HCT116 (cell line): Measurements from ENCODE around the gene CHST4. TPM values are rescaled to one million over a fixed set of nuclear protein-coding genes. Genes with fewer than 3 reads are reported as not detected.

Experiments used
- ATAC-seq: fragments of 200-7000 bp; cut with Tn5 transposase; 2 replicates; pipeline ENCODE4 v1.9.1; 2020; ENCODE audit warnings: mild to moderate bottlenecking, moderate library complexity
- BruUV-seq: library from RNA; stranded (reverse); fragments of 400-500 nt; replicated peaks from 2 replicates; lab custom pipeline; 2021; lab: Mats Ljungman, UMichigan
- CTCF ChIA-PET: fragments of 300-600 bp; sonication (Branson Sonifier 250); formaldehyde crosslinking; loops from one replicate; lab custom pipeline; 2021; ENCODE audit warnings: antibody characterized with exemption; lab: Charles Lee
- POLR2A ChIA-PET: fragments of 300-600, 350-600 bp; sonication (Branson Sonifier 250); formaldehyde crosslinking; loops from one replicate; lab custom pipeline; 2021; ENCODE audit warnings: antibody characterized with exemption; lab: Charles Lee
- RAD21 ChIA-PET, 2 experiments: fragments of 300-600 bp; sonication (Branson Sonifier 250); formaldehyde crosslinking; loops; one replicate each; lab custom pipeline; 2023; ENCODE audit warnings: low total read pairs in 2 of 2; ENCODE audit not compliant: uncharacterized antibody in 2 of 2, unreplicated experiment in 2 of 2, low non-redundant PET in 1 of 2; lab: Charles Lee
- DNase-seq: peaks from one replicate; pipeline ENCODE4 v3.0.0-alpha.2; 2010; ENCODE audit warnings: low read depth, low spot score
- H2AFZ ChIP-seq: fragments of 200-600 bp; shearing (Covaris generic), sonication (generic); 2 replicates; pipeline ENCODE4 v1.6.1; 2017; ENCODE audit warnings: low read depth, mixed run types, mixed read lengths, antibody characterized with exemption, low read length; ENCODE audit not compliant: poor library complexity, severe bottlenecking
- H3K27ac ChIP-seq: 2 replicates; pipeline ENCODE4 v1.5.1; 2012; ENCODE audit warnings: low read depth, low read length
- H3K27me3 ChIP-seq: fragments of 200-600 bp; sonication (generic); 2 replicates; pipeline ENCODE4 v1.6.1; 2016; ENCODE audit warnings: mixed run types, low read length, mixed read lengths; ENCODE audit not compliant: insufficient read depth
- H3K36me3 ChIP-seq, 2 experiments: fragments of 200-500 bp in 1 of 2; fragments of 200-600 bp in 1 of 2; sonication (Bioruptor generic) in 1 of 2; sonication (generic) in 1 of 2; 2 replicates each; pipeline versions ENCODE4 v1.5.1 to v1.6.1; 2014 to 2016; ENCODE audit warnings: low read length in 2 of 2, inconsistent platforms in 1 of 2, mixed read lengths in 1 of 2, mixed run types in 1 of 2; ENCODE audit not compliant: insufficient read depth in 2 of 2, control insufficient read depth in 1 of 2
- H3K4me1 ChIP-seq, 2 experiments: fragments of 200-600 bp in 1 of 2; sonication (generic) in 1 of 2; 2 replicates each; pipeline versions ENCODE4 v1.5.1 to v1.6.1; 2012 to 2017; ENCODE audit warnings: low read length in 2 of 2, inconsistent platforms in 1 of 2, mild to moderate bottlenecking in 1 of 2, mixed read lengths in 1 of 2, mixed run types in 1 of 2, moderate library complexity in 1 of 2; ENCODE audit not compliant: insufficient read depth in 2 of 2, control insufficient read depth in 1 of 2
- H3K4me2 ChIP-seq: fragments of 200-600 bp; sonication (generic); 2 replicates; pipeline ENCODE4 v1.6.1; 2017; ENCODE audit warnings: mixed run types, low read length, mixed read lengths
- H3K4me3 ChIP-seq, 2 experiments: fragments of 200-600 bp in 1 of 2; sonication (generic) in 1 of 2; replicated peaks in 1 of 2; 2 replicates each; pipeline ENCODE4 v1.5.1; 2011 to 2016; ENCODE audit warnings: low read length in 2 of 2, control low read depth in 1 of 2, low read depth in 1 of 2, mild to moderate bottlenecking in 1 of 2, mixed read lengths in 1 of 2, mixed run types in 1 of 2
- H3K79me2 ChIP-seq: fragments of 200-600 bp; sonication (generic); 2 replicates; pipeline ENCODE4 v1.6.1; 2017; ENCODE audit warnings: mild to moderate bottlenecking, mixed run types, low read length, moderate library complexity, mixed read lengths; ENCODE audit not compliant: insufficient read depth
- H3K9ac ChIP-seq: fragments of 200-600 bp; sonication (generic); 2 replicates; pipeline ENCODE4 v1.6.1; 2016; ENCODE audit warnings: low read length, mixed read lengths
- H3K9me2 ChIP-seq: fragments of 200-600 bp; sonication (generic), shearing (Covaris generic); 2 replicates; pipeline ENCODE4 v1.6.1; 2017; ENCODE audit warnings: mixed run types, mild to moderate bottlenecking, moderate library complexity; ENCODE audit not compliant: insufficient read depth
- H3K9me3 ChIP-seq, 2 experiments: fragments of 200-500 bp in 1 of 2; fragments of 200-600 bp in 1 of 2; sonication (Bioruptor generic) in 1 of 2; sonication (generic) in 1 of 2; 2 replicates each; pipeline ENCODE4 v1.6.1; 2014 to 2017; ENCODE audit warnings: low read length in 2 of 2, mixed read lengths in 2 of 2, inconsistent platforms in 1 of 2, low read depth in 1 of 2, mild to moderate bottlenecking in 1 of 2, mixed run types in 1 of 2, moderate library complexity in 1 of 2; ENCODE audit not compliant: control insufficient read depth in 1 of 2, insufficient read depth in 1 of 2
- H4K20me1 ChIP-seq: fragments of 200-600 bp; sonication (generic), shearing (Covaris generic); 2 replicates; pipeline ENCODE4 v1.6.1; 2017; ENCODE audit warnings: mixed run types, mild to moderate bottlenecking, moderate library complexity; ENCODE audit not compliant: insufficient read depth
- CBX3 ChIP-seq: IDR thresholded peaks from 2 replicates; pipeline ENCODE4 v1.6.1; 2012; ENCODE audit warnings: low read depth
- EZH2phosphoT487 ChIP-seq: fragments of 200-600 bp; IDR thresholded peaks from 2 replicates; pipeline ENCODE4 v1.6.1; 2018; ENCODE audit warnings: antibody characterized with exemption, borderline replicate concordance
- POLR2A ChIP-seq: IDR thresholded peaks from 2 replicates; pipeline ENCODE4 v1.7.0; 2011; ENCODE audit warnings: borderline replicate concordance; ENCODE audit not compliant: insufficient read depth, insufficient read length; ENCODE audit errors: extremely low read depth
- POLR2AphosphoS5 ChIP-seq: IDR thresholded peaks from 2 replicates; pipeline ENCODE4 v1.6.1; 2011; ENCODE audit warnings: mild to moderate bottlenecking, low read depth, low read length, moderate library complexity
- RAD21 ChIP-seq: IDR thresholded peaks from 2 replicates; pipeline ENCODE4 v1.6.1; 2012; ENCODE audit warnings: low read depth, mild to moderate bottlenecking
- TCF7L2 ChIP-seq: IDR thresholded peaks from 2 replicates; pipeline ENCODE4 v1.7.0; 2011; ENCODE audit warnings: borderline replicate concordance, inconsistent platforms; ENCODE audit not compliant: insufficient read depth, insufficient read length; ENCODE audit errors: extremely low read depth
- ZFX ChIP-seq: fragments of 450-650 bp; IDR thresholded peaks from 2 replicates; pipeline ENCODE4 v1.6.1; 2017
- intact Hi-C: fragments of 100-400 bp; cut with micrococcal nuclease; formaldehyde crosslinking; loops from 2 replicates; pipeline ENCODE4 v1.10.0; 2022
- total RNA-seq: library from RNA; stranded (reverse); gene quantifications from one replicate; pipeline ENCODE4 v1.2.1, GENCODE V29; 2021; ENCODE audit not compliant: unreplicated experiment
- TF ChIP-seq, protein P1 (sequence below), 3 experiments: fragments of 200-600 bp in 1 of 3; sonication (generic) in 1 of 3; IDR thresholded peaks in 2 of 3; conservative IDR thresholded peaks in 1 of 3; 2 replicates each; pipeline ENCODE4 v1.5.1; 2012 to 2017; ENCODE audit warnings: low read depth in 2 of 3, low read length in 2 of 3, antibody characterized with exemption in 1 of 3, borderline replicate concordance in 1 of 3, control low read depth in 1 of 3, mild to moderate bottlenecking in 1 of 3, mixed read lengths in 1 of 3, mixed run types in 1 of 3, moderate library complexity in 1 of 3; ENCODE audit not compliant: insufficient read depth in 1 of 3

CHST4 gene
- total RNA-seq, 1 experiment from 2014 or later: 0.59 TPM

DNA sequence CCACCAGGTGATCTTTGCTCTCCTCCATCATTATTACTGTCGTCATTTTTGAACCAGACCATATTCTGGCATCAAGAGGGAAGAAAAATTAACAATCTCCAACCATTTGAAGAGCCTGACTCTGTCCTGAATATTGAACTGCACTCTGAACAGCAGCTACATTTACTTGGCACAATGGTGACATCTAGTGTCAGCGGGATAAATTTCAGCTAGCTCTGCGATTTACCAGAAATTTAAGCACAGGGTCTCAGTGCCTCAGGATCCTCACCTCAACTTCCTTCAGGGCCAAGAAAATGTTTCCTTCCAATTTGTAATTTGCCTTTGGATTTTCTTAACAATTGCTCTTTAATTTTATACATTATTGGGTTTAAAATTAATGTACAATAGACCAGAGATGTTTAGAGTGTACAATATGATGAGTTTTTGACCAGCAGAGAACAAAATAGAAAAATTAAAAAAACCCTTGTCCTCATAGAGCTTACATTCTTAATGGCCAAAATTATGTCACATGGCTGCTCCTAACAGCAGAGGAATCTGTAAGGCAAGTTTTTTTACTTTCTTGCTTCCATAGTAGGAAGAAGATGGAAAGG lies 26.4 kb upstream of the CHST4 start:
- intact Hi-C loops: loop anchor here (1.0 to 5.0 kb wide), 3 partner anchors 88 to 143 kb away; partner anchors contain the start of gene CALB2
- CTCF ChIA-PET: interaction anchor here (0.7 to 5.7 kb wide), 20 partner anchors 10 to 188 kb away, joined by 3 to 74 read pairs (median 4); partner anchors contain the start of genes CALB2, CHST4 and ZNF19
- Histone ChIP-seq H3K4me3 (no peak overlapping the region), H3K4me1 (0 out of 4 replicates have a peak, but pooled peaks cover 0 to under 1% of the 10 kb centered on the region in 2 experiments), H3K4me2 (no peak overlapping the region), H3K27ac (no peak overlapping the region), H3K36me3 (no peaks in the 10 kb centered on the region), H3K9ac (no peak overlapping the region), H3K27me3 (no peaks in the 10 kb centered on the region), H3K9me2 (no peaks in the 10 kb centered on the region), H4K20me1 (0 out of 2 replicates have a peak, but pooled peaks cover 3% of the 10 kb centered on the region), H2AFZ (no peak overlapping the region), H3K9me3 (no peaks in the 10 kb centered on the region), H3K79me2 (no peaks in the 10 kb centered on the region)
- DNase-seq (peak; percentile 57), ATAC-seq (peak; percentile 86)
- no TSS peak for BruUV-seq
- RAD21 ChIA-PET: interaction anchor here (0.7 to 1.7 kb wide), 3 partner anchors 87 to 245 kb away, joined by 3 to 6 read pairs (median 5); no protein-coding TSS in a partner anchor
- POLR2A ChIA-PET: no interaction called here
- TF ChIP-seq ZFX: no peak
- peak; percentile 91 for TF ChIP-seq RAD21
- TF ChIP-seq POLR2AphosphoS5: no peak
- TF ChIP-seq, protein P1, sequence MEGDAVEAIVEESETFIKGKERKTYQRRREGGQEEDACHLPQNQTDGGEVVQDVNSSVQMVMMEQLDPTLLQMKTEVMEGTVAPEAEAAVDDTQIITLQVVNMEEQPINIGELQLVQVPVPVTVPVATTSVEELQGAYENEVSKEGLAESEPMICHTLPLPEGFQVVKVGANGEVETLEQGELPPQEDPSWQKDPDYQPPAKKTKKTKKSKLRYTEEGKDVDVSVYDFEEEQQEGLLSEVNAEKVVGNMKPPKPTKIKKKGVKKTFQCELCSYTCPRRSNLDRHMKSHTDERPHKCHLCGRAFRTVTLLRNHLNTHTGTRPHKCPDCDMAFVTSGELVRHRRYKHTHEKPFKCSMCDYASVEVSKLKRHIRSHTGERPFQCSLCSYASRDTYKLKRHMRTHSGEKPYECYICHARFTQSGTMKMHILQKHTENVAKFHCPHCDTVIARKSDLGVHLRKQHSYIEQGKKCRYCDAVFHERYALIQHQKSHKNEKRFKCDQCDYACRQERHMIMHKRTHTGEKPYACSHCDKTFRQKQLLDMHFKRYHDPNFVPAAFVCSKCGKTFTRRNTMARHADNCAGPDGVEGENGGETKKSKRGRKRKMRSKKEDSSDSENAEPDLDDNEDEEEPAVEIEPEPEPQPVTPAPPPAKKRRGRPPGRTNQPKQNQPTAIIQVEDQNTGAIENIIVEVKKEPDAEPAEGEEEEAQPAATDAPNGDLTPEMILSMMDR (IDR thresholded peaks at IDR 0.05 in 2 of 3, conservative IDR thresholded peaks at IDR 0.05 in 1 of 3; ENCODE audit: borderline replicate concordance in 1 of 3, insufficient read depth in 1 of 3, low read depth in 2 of 3, low read length in 2 of 3): peak; percentile 63 to 82 (median 75)

- CTCF ChIA-PET: interaction anchor here (0.8 to 5.7 kb wide), 7 partner anchors 17 to 461 kb away, joined by 3 to 74 read pairs (median 4); partner anchors contain the start of gene CHST4
- H3K27me3 ChIP-seq: no peaks in the 10 kb centered on the region
- H3K9ac ChIP-seq: no peak overlapping the region
- H3K4me2 ChIP-seq: no peak overlapping the region
- intact Hi-C loops: loop anchor here (5.0 kb wide), 1 partner anchor 111 kb away; no protein-coding TSS in a partner anchor
- BruUV-seq: no TSS peak
- no peak overlapping the region for H3K27ac ChIP-seq
- H3K9me3 ChIP-seq: no peaks in the 10 kb centered on the region
- H3K4me1 ChIP-seq: 0 out of 4 replicates have a peak, but pooled peaks cover 0 to 3% of the 10 kb centered on the region in 2 experiments
- H3K9me2 ChIP-seq: no peaks in the 10 kb centered on the region
- no peaks in the 10 kb centered on the region for H3K36me3 ChIP-seq
- H4K20me1 ChIP-seq: 0 out of 2 replicates have a peak, but pooled peaks cover 3% of the 10 kb centered on the region
- no peak overlapping the region for H3K4me3 ChIP-seq
- DNase-seq: no peak
- H2AFZ ChIP-seq: no peak overlapping the region
- ATAC-seq: no peak
- POLR2A ChIA-PET: interaction anchor here (0.8 kb wide), 1 partner anchor 94 kb away, joined by 3 read pairs; no protein-coding TSS in a partner anchor
- RAD21 ChIA-PET: interaction anchor here in 1 of 2 experiments (1.4 kb wide), 1 partner anchor 37 kb away, joined by 3 read pairs; no protein-coding TSS in a partner anchor
- H3K79me2 ChIP-seq: no peaks in the 10 kb centered on the region
- TF ChIP-seq, protein P1 (IDR thresholded peaks at IDR 0.05 in 2 of 3, conservative IDR thresholded peaks at IDR 0.05 in 1 of 3; ENCODE audit: borderline replicate concordance in 1 of 3, insufficient read depth in 1 of 3, low read depth in 2 of 3, low read length in 2 of 3): peak in 1 of 3 experiments; percentile 15; a peak in 1 of 6 replicates
- TF ChIP-seq RAD21 (0 out of 2 replicates have a peak, but pooled peaks have one; percentile 3), TCF7L2 (no peak), CBX3 (no peak), POLR2A (no peak), EZH2phosphoT487 (no peak)
These were observed 25.3 kb upstream of the CHST4 start for GRCh38 chr16:71500964-71501363.
